Measurements from ENCODE around the gene INPP5D.

The INPP5D gene

DNA sequence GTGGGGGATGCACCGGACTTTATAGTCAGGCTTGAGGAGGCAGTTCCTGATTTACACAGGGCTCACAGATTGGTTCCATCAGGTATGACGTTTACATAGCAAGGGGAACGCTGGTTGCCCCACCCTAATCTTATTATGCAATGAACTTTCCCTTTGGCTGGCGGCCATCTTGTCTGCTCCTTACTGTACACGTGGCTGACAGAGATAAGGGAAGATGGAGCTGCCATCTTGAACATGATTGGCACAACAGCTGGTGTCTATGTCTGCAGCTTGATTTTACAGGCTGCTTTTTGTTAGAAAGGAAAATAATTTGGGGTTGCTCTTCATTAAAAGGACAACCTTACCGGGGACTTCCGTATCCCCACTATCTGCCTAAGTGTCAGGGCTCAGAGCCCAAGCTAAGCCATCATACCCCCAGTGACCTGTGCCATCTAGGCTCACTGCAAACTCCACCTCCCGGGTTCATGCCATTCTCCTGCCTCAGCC, 157.8 kb downstream of the INPP5D start:
- no peak for DNase-seq

GRCh38 chr2:233218836-233219235, 158.7 kb downstream of the INPP5D start:
- DNase-seq, result no peak

DNA sequence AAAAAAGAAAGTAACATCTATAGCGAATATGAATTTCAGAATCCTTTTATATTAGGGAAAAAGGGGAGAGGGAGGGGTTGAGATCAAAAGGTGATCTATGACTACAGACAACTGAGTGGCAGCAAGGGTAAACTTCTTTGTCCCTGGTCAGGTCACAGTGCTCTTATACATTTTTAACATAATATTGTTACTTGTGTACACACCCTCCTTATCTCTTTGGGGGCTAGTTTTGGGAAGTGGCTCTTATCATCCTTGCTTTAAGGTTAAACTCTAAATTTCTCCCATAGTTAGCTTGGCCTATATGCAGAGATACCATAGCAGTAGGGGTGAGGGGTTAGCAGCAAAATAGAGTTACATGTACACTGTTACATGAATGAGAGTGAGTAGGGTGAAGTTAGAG, 159.7 kb downstream of the INPP5D start:
- DNase-seq, result no peak

DNA sequence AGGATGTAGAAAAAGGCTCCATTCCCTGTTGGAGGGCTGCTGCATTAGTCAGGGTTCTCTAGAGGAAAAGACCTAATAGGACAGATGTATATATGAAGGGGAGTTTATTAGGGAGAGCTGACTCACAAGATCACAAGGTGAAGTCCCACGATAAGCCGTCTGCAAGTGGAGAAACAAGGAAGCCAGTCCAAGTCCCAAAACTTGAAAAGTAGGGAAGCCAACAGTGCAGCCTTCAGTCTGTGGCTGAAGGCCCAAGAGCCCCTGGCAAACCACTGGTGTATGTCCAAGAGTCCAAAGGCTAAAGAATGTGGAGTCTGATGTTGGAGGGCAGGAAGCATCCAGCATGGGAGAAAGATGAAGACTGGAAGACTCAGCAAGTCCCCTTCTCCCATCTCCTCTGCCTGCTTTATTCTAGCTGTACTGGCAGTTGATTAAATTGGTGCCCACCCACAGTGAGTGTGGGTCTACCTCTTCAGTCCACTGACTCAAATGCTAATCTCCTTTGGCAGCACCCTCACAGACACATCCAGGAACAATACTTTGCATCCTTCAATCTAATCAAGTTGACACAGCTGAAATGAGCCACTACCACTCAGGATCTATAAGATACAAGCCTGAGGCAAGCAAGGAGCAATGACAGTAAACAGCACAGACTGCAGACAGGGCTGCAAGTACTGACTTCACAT, 161.4 kb downstream of the INPP5D start:
- no peak for DNase-seq

GRCh38 chr2:233223059-233223894, 163.1 kb downstream of the INPP5D start:
- DNase-seq, result no peak

DNA sequence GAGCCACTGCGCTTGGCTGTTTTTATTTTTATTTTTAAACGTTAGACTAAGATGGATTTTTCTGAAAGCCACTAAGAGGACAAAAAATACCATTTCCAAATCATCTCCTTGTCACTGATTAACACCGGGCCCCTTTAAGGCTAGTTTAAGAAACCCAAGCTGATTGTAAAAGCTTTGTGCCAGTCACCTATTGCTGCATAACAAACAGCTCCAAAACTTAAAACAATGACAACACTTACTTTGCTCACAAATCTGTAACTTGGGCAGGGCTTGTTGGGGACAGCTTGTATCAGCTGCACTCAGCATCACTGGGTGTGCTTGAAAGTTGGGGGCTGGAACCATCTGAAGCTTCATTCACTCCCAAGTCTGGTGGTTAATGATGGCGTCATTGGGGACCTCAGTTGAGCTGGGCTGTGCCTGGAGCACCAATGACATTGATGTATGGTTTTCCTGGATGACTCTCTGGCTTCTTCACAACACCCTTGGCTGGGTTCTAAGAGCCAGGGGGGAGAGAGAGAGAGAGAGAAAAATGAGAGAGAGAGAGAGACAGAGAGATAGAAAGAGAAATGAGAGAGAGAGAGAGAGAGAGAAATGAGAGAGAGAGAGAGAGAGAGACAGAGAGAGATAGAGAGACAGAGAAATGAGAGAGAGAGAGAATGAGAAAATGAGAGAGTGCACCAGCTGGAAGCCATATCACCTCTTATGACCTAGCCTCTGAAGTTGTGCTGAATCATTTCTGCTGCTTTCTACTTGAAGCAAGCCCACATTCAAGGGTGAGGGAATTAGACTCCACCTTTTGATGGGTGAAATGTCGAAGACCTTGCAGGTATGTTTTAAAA, 165.3 kb downstream of the INPP5D start:
- DNase-seq, result no peak

DNA sequence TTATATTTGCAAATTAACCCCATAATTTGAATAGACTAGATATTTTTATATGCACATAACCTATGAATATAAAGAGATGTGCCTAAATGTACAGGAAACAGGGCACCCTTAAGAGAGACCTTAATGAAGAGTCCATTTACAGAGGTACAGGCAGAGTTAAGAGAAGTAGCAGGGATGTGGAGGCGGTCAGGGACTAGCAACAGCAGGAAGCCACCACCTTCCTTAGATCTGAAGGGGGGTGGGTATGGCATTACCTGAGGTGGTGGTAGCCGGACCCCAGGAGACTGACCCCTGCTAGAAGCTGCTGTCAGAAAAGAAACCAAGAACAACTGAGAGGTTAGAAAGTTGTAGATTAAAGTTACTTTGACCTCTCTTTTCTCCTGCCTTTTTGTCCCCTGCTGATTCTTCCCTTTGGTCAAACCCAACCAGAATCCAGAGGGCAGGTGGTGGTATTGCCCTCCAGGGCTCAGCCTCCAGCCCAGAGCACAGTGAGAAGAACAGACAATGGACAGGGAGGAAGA, 166.4 kb downstream of the INPP5D start:
- no peak for DNase-seq

GRCh38 chr2:233227346-233227978, 167.3 kb downstream of the INPP5D start:
- no peak for DNase-seq

GRCh38 chr2:233228376-233228775, 168.2 kb downstream of the INPP5D start:
- no peak for DNase-seq

- DNase-seq, result no peak
These were observed 173.6 kb downstream of the INPP5D start for GRCh38 chr2:233233618-233234230.

DNA sequence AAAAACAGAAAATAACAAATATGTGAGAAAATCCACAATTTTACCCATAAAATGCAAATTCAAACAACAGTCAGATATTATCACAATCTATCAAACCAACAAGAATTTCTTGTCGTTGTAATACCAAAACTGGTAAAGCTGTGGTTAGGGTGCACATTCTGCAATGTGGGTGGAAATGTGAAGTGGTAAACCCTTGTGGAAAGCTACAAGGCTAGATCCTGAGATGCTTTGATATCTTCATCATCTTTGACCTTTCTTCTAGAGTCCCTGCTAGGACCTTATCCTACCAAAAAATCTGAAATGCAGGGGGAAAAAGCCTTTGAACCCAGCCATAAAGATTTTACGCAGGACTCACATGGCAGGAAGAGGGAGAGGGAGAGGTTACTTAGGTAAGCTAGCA, 174.1 kb downstream of the INPP5D start:
- no peak for DNase-seq

- DNase-seq, result no peak
These were observed 174.9 kb downstream of the INPP5D start for GRCh38 chr2:233234996-233235395.

GRCh38 chr2:233235977-233236376, 175.8 kb downstream of the INPP5D start:
- no peak for DNase-seq

DNA sequence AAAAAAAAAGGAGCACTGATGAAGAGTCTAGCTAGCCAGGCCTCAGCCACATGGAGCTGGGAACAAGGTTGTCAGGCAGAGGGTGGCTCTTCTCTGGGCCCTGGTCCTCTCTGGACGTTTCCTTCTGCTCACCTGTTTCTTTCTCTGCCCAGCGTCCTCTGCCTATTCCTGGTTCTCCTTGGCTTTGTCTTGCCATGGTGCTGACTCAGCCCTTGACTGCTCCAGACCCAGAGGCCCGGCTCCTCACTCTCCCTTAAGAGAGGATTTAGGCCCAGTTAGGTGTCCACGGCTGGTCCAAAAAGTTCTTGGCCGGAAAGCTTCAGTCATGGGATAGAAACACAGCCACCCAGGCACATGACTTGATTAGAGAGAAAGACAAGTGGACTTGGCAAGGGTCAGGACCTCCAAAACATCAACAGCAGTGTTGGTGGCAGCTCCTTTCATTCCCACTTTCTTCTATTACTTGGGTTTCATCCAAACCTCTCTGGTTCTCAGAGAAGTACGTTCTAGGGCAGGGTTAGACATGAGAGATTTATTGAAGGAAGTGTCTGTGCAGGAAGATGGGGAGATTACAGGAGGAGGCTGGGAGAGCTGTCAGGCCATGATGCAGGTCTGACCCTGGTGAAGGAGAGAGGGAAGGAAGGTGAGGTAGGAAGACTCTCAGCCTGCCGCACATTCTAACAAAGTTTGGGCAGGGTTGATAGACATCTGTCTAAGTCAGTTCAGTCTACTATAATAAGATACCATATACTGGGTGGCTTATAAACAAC, 176.9 kb downstream of the INPP5D start:
- DNase-seq, result no peak

GRCh38 chr2:233240897-233241296, 180.8 kb downstream of the INPP5D start:
- peak; percentile 46 for DNase-seq

GRCh38 chr2:233241803-233242202, 181.7 kb downstream of the INPP5D start:
- DNase-seq, result no peak

DNA sequence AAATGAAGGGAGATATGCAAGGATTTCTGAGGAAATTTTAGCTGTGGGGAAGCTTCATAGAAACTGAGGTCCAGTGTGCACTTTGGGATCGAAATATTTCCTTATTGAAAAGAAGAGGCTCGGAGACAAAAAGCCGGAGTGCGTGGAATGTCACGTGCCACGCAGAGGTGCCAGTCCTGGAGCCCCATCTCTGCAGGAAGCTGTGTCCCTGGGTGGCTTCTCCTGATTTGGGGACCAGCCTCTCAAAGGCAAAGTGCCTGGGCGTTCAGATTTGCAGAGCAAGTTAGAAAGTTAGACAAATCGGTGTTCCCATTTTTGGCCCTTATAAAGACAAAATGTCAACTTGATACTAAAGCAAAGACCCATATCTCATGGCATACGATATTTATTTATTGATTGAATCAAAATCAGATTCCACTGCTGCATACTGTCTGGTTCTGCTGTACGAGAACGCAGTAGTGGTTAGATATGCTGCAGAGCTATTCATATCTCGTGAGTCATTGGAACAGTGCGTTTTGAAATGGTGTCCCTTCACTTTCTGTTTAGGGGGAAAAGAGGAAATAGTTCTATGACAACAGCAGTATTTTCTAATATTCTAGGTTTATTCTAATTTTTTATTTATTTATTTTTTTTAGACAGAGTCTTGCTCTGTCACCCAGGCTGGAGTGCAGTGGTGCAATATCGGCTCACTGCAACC, 182.2 kb downstream of the INPP5D start:
- no peak for DNase-seq

- DNase-seq, result no peak
These were observed 183.2 kb downstream of the INPP5D start for GRCh38 chr2:233243348-233243747.

DNA sequence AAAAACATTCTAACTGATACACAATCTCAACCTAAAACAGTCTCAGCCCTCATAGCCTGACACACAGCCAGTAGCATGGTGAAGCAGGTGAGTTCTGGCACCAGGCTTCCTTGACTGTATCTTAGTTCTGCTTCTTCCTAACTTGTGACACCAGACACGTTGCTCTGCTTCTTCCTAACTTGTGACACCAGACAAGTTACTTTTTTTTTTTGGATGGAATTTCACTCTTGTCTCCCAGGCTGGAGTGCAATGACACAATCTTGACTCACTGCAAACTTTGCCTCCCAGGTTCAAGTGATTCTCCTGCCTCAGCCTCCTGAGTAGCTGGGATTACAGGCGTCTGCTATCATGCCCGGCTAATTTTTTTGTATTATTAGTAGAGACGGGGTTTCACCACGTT, 184.7 kb downstream of the INPP5D start:
- DNase-seq, result no peak

GRCh38 chr2:233245406-233245805, 185.3 kb downstream of the INPP5D start:
- no peak for DNase-seq

DNA sequence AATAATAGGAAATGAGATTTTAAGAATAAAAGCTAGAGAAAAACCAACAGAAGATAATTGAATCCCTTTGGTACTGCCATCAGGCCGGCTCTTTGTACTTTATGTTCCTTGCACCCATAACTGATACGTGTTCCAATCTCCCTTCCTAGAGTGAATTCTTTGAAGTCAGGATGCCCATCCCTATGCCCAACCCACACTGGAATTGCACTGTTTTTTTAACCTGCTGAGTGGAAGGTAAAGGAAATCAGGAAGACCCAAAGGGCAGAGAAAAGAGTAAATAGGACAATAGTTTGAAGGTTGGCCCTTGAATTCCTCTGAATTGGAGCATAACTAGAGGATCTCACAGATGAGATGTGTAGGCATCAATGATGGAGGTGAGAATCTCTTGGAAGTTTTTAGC, 187.0 kb downstream of the INPP5D start:
- no peak for DNase-seq

All from central memory CD4-positive, alpha-beta T cell (primary cell).